Ascending aorta (tissue), 2 donors: ENCODE data around the gene HMCES. TPM values are rescaled to one million over a fixed set of nuclear protein-coding genes. Genes with fewer than 3 reads are reported as not detected.

Source experiments
- DNase-seq, 2 donors: peaks; one replicate each; pipeline ENCODE4 v3.0.0-alpha.2; 2019; ENCODE audit warnings: low spot score in 2 of 2
- H3K27ac ChIP-seq, 2 donors: fragments of 200-600 bp; sonication (generic); one replicate each; pipeline ENCODE4 v1.5.1; 2016 to 2017; ENCODE audit warnings: mild to moderate bottlenecking in 1 of 2
- H3K27me3 ChIP-seq: fragments of 200-600 bp; sonication (generic); one replicate; pipeline ENCODE4 v1.5.1; 2017
- H3K36me3 ChIP-seq, 2 donors: fragments of 200-600 bp; sonication (generic); one replicate each; pipeline ENCODE4 v1.5.1; 2016
- H3K4me1 ChIP-seq, 2 donors: fragments of 200-600 bp; sonication (generic); one replicate each; pipeline ENCODE4 v1.5.1; 2016 to 2017; ENCODE audit warnings: mild to moderate bottlenecking in 1 of 2
- H3K4me3 ChIP-seq, 2 donors: fragments of 200-600 bp; sonication (generic); one replicate each; pipeline ENCODE4 v1.5.1; 2016 to 2017; ENCODE audit warnings: mild to moderate bottlenecking in 1 of 2
- H3K9me3 ChIP-seq, 2 donors: fragments of 200-600 bp; sonication (generic); one replicate each; pipeline ENCODE4 v1.5.1; 2016
- CTCF ChIP-seq, 3 experiments: fragments of 200-600 bp in 2 of 3; fragments of 450-650 bp in 1 of 3; sonication (generic) in 2 of 3; IDR thresholded peaks; one replicate each; pipeline ENCODE4 v1.5.1; 2016 to 2019; ENCODE audit warnings: antibody characterized with exemption in 3 of 3, mild to moderate bottlenecking in 1 of 3, moderate library complexity in 1 of 3
- intact Hi-C: fragments of 100-400 bp; cut with DNase I; formaldehyde crosslinking; loops from one replicate; pipeline ENCODE4 v1.15.1; 2023
- total RNA-seq: library from RNA; depleted of rRNA; stranded (reverse); fragments of >200 nt; gene quantifications from one replicate; pipeline ENCODE4 v1.1.0, GENCODE V29; 2016

The HMCES gene
- total RNA-seq, 1 donor from 2014 or later: 11.2 TPM

GRCh38 chr3:129320825-129321487 lies 42.3 kb downstream of the HMCES start:
- H3K27me3 ChIP-seq: no peaks in the 10 kb centered on the region
- intact Hi-C loops: no loop called here
- H3K9me3 ChIP-seq: no peaks in the 10 kb centered on the region
- peaks cover 5 to 6% of the 10 kb centered on the region in 2 donors for H3K4me1 ChIP-seq
- H3K36me3 ChIP-seq: peaks cover 7 to 19% of the 10 kb centered on the region in 2 donors
- H3K27ac ChIP-seq: no peak overlapping the region
- peak in 1 of 2 donors; percentile 49 for DNase-seq
- H3K4me3 ChIP-seq: no peak overlapping the region
- no peak for TF ChIP-seq CTCF (IDR thresholded peaks at IDR 0.05)

GRCh38 chr3:129321887-129322286 lies 43.2 kb downstream of the HMCES start:
- peak in 1 of 2 donors; percentile 57 for DNase-seq
- intact Hi-C loops: no loop called here
- Histone ChIP-seq H3K4me3 (no peak overlapping the region), H3K9me3 (no peaks in the 10 kb centered on the region), H3K36me3 (peaks cover 7 to 19% of the 10 kb centered on the region in 2 donors), H3K4me1 (peaks cover 3 to 4% of the 10 kb centered on the region in 2 donors), H3K27me3 (no peaks in the 10 kb centered on the region), H3K27ac (no peak overlapping the region)
- TF ChIP-seq CTCF (IDR thresholded peaks at IDR 0.05): no peak

- peaks cover 7 to 19% of the 10 kb centered on the region in 2 donors for H3K36me3 ChIP-seq
- no peak for DNase-seq
- H3K27me3 ChIP-seq: no peaks in the 10 kb centered on the region
- no peak overlapping the region for H3K4me3 ChIP-seq
- no peak for TF ChIP-seq CTCF (IDR thresholded peaks at IDR 0.05)
- no peaks in the 10 kb centered on the region for H3K4me1 ChIP-seq
- intact Hi-C loops: no loop called here
- no peak overlapping the region for H3K27ac ChIP-seq
- H3K9me3 ChIP-seq: no peaks in the 10 kb centered on the region
Observed at GRCh38 chr3:129323651-129324294, 45.1 kb downstream of the HMCES start.

GRCh38 chr3:129324855-129325254 lies 46.2 kb downstream of the HMCES start:
- Histone ChIP-seq H3K27me3 (no peaks in the 10 kb centered on the region), H3K36me3 (peaks cover 7 to 19% of the 10 kb centered on the region in 2 donors), H3K27ac (no peak overlapping the region), H3K4me1 (no peaks in the 10 kb centered on the region), H3K4me3 (no peak overlapping the region), H3K9me3 (no peaks in the 10 kb centered on the region)
- intact Hi-C loops: no loop called here
- no peak for DNase-seq
- TF ChIP-seq CTCF (IDR thresholded peaks at IDR 0.05): no peak

- Histone ChIP-seq H3K4me3 (no peak overlapping the region), H3K9me3 (no peaks in the 10 kb centered on the region), H3K4me1 (no peaks in the 10 kb centered on the region), H3K27me3 (no peaks in the 10 kb centered on the region), H3K36me3 (peaks cover 7 to 19% of the 10 kb centered on the region in 2 donors), H3K27ac (no peak overlapping the region)
- no peak for DNase-seq
- intact Hi-C loops: no loop called here
- no peak for TF ChIP-seq CTCF (IDR thresholded peaks at IDR 0.05)
Observed at GRCh38 chr3:129325383-129325782, 46.7 kb downstream of the HMCES start.
